Cortex of kidney (tissue), 1 donor: ENCODE results near the gene CAPN13.

ENCODE experiments used
- DNase-seq: peaks from one replicate; lab custom pipeline; 2025; lab: John Stamatoyannopoulos, UW

CAPN13 gene

GRCh38 chr2:30683236-30683956 lies 123.8 kb downstream of the CAPN13 start:
- DNase-seq, result no peak

GRCh38 chr2:30681022-30681421 lies 126.2 kb downstream of the CAPN13 start:
- DNase-seq, result no peak

GRCh38 chr2:30680121-30680520 lies 127.1 kb downstream of the CAPN13 start:
- no peak for DNase-seq

- DNase-seq, result no peak
These were observed 127.7 kb downstream of the CAPN13 start for GRCh38 chr2:30679426-30680088.

- DNase-seq, result no peak
These were observed 128.7 kb downstream of the CAPN13 start for GRCh38 chr2:30678410-30679137.

GRCh38 chr2:30677861-30678385 lies 129.3 kb downstream of the CAPN13 start:
- DNase-seq, result no peak

- no peak for DNase-seq
These were observed 130.0 kb downstream of the CAPN13 start for GRCh38 chr2:30677231-30677630.

GRCh38 chr2:30675758-30676157 lies 131.5 kb downstream of the CAPN13 start:
- no peak for DNase-seq

GRCh38 chr2:30673127-30673526 lies 134.1 kb downstream of the CAPN13 start:
- DNase-seq, result no peak
